ENCODE data around the gene HAND2. TPM values are rescaled to one million over a fixed set of nuclear protein-coding genes. Genes with fewer than 3 reads are reported as not detected.

The HAND2 gene
- 10 to 100 TPM in 1 of 2 donors, 1 to 10 TPM in 1; 2.0 to 18.9 TPM for total RNA-seq
- long read RNA-seq = 0 reads

- ATAC-seq = peak; percentile 55
- DNase-seq = peak; percentile 46 to 74
- intact Hi-C loops (cut with DNase I, micrococcal nuclease) = loop anchor here in 1 of 2 donors (10.0 kb wide), 1 partner anchor 625 kb away; no protein-coding TSS in a partner anchor
These were observed at the start of gene HAND2 for GRCh38 chr4:173529477-173530325. HAND2 (minus strand) TSS chr4:173530229; CDS start chr4:173529289, 940 bp downstream.

DNA sequence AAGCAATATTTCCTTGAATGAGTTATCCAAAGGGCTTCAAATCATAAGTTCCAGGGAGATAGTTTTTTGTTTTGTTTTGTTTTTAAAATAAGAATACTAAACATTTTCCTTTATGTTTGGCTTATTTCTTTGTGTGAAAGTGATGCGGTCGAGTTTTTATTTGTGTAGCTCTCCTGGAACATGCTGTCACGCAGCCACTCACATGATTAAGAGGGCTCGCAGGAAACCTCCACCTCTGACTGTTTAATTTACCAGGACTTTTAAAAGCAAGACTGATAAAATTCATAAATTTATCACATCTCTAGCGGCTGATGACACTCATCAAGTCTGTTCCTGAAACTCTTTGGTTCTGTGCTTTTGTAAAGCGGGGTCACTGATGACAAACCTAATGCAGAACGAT, 48.9 kb upstream of the HAND2 start:
- DNase-seq (no peak), ATAC-seq (no peak)
- intact Hi-C loops (cut with DNase I, micrococcal nuclease) = no loop called here

GRCh38 chr4:173577963-173578362, 47.9 kb upstream of the HAND2 start:
- intact Hi-C loops (cut with DNase I, micrococcal nuclease) = no loop called here

DNA sequence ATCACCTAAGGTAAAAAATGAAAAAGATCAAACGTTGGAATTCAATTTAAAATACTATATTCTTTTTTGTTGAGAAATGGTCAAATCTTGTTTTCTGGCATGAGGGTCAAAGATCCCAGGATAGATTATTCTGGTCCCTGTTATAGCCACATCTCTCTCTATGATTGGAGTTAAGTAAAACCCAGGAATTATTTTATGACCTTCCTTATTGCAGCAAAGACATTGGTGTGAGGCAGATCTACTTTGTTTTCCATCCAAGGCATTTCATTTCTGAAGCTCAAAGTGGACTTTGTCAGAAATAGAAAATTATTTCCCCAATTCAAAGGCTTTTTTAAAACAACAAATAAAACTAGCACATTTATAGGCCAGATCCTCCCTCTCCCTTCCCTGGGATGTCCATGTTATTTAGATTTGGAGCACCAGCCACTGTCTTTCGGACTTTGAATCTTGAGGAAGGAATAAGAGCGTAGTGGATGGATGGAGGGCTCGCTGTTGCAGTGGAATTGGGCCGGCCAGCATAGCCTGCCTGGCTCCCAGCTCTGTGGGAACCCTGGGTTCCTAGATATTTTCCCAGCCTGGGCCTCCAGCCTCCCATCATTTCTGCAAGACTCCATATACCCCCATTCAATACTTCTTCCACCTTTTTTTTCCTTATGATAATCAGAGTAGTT, 45.6 kb upstream of the HAND2 start:
- intact Hi-C loops (cut with DNase I, micrococcal nuclease) = no loop called here
- DNase-seq = no peak
- ATAC-seq = peak; percentile 94

More at GRCh38 chr4:173577963-173578362, 47.9 kb upstream of the HAND2 start:
- ATAC-seq (no peak), DNase-seq (no peak)

DNA sequence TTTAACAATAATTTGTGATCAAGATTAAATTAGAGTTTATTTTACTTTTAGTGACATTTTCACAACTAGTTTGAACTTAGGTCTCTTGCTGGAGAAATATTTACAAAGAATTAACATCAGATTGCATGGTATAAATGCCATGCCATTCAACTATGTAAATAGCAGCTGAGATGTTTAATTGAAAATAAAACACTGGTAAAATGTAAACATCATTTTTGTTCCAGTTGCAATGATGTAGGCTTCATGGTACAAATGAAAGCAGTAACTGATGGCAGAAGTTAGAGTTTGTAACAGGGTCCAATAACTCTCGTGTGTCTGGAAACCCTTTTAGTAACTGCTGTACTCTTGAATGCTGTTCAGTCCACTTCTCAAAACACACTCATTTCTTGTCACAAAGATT, 43.7 kb upstream of the HAND2 start:
- intact Hi-C loops (cut with DNase I, micrococcal nuclease) = no loop called here
- ATAC-seq (peak; percentile 55), DNase-seq (no peak)

DNA sequence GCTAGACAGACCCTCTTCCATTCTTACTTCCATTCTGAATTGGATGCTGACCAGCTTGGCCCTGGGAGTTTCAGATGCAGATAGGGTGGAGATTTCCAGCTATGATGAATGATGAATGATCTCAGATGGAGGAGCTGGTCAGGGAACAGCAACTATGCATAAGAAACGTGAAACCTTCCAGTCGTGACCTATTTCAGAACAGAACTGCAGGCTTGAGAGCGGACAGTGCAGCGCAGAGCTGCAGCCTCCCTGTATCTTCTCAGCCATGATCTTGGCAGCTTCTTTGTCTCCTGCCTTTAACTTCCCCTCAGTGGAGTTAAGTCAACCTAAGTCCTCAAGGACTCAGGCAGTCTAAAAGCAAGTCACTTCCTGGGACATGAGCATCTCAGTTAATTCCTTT, 43.3 kb upstream of the HAND2 start:
- DNase-seq (peak in 1 of 2 donors; percentile 38), ATAC-seq (peak; percentile 34)
- intact Hi-C loops (cut with DNase I, micrococcal nuclease) = no loop called here

DNA sequence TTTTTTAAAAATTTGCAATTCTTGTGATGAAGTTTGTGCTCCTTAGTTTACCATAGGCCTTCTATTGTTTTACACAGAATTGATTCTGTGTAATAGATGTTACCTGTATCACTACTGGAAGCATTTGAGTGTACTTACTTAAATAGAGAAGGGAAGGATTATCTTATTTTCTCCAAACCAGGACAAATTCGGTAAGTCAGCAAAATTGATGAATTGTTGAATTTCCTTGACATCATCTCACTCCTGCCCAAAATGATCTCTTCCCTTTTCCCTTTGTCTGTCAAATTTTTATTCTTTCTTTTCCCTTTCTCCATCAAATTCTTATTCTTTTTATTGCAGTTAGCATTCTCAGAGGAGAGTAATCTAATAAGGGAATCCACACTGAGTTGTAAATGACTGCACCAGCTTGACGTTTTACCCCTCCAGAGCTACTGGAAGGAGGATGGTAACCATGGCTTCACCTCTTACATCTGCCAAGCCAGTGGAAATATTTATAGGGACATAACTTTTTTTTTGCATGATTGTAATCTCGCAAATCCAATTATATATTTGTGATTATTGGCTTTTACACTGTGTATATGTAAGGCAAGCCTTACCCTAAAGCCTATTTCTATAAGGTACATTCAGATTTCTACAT, 42.6 kb upstream of the HAND2 start:
- intact Hi-C loops (cut with DNase I, micrococcal nuclease) = no loop called here
- no peak for ATAC-seq
- no peak for DNase-seq

GRCh38 chr4:173571620-173572019, 41.6 kb upstream of the HAND2 start:
- ATAC-seq (no peak), DNase-seq (no peak)
- intact Hi-C loops (cut with DNase I, micrococcal nuclease) = no loop called here

DNA sequence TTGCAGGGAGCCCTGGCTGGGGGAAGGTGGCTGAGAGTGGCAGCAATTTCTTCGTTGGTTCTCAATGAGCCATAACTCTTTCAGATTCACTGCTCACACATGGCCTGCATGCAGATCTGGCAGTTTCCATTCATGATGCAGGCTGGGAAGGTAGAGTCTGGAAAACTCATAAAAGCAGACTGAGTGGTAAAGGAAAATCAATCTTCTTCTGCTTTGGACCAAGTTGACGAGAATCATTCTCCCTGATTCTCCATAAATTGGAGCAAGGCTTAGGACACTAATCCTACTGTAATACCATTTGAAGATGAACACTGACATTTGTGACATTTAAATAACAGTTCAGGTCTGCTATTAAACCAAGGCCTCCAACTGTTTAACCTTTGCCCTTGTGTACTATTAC, 35.3 kb upstream of the HAND2 start:
- ATAC-seq = no peak
- intact Hi-C loops (cut with DNase I, micrococcal nuclease) = no loop called here

DNA sequence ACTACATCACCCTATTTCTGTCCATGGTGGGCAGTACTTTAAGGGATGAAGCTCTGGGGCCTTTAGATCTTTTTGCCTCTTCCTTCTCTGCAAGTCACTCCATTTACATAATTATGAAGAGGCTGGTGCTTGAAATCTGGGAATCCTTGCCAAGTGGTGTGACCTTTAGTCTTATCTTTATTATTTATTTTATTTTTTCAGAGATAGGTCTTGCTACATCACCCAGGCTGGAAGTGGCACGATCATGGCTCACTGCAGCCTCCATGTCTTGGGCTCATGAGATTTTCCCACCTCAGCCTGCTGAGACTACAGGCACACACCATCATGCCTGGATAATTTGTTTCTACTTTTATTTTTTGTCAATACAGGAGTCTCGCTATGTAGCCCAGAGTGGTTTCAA, 34.4 kb upstream of the HAND2 start:
- DNase-seq (no peak), ATAC-seq (no peak)
- intact Hi-C loops (cut with DNase I, micrococcal nuclease) = no loop called here

More for the DNA sequence above, 35.3 kb upstream of the HAND2 start:
- DNase-seq = no peak

DNA sequence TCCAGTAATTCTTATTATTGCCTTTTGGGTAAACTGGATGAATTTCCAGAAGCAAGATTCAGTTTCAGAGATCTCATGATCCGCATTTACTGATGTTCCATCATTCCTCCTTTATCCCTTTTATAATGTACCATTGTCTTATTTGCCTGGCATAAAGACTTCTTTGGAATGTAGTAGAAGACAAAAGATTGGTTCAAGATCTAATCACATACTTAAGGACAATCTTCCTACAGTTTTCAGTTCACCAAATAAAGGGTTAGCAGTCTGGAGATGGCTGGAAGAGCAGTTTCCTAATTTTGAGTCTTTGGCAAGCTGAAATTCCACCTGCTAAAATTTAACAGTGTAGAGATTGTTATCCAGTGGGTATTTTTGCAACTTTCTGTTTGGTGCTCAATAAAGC, 30.9 kb upstream of the HAND2 start:
- intact Hi-C loops (cut with DNase I, micrococcal nuclease) = no loop called here
- no peak for DNase-seq
- no peak for ATAC-seq

DNA sequence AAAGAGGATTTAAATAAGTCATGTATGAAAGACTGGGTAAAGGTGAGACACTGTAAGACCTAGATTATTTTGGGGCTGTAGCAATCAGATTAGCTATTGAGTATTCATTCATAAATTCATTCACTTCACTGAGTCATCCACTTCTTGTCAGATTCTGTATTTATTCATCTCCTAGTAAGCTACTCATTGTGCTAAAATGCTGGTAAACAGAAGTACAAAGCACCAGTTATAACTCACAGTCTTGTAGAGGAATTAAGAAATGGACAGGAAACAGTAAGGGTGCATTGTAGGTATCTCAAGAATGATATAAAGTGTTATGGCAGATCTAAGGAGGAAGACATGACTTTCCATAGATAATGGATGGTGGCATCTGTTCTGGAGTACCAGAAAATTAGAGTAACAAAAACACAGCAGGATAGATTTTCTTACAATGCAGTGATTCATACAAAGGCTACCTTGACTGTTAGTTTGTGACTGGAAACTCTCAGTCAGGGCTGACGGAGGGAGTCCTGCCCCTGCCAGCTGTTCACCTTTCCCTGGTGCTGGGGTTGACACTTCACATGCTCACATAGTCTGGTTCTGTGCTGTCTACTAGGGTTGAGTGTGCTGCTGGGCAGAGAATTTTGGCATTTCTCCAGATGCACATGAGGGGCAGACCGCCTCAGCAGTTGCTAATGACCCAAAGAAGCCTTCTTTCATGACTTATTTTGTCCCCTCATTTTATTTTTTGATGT, 26.5 kb upstream of the HAND2 start:
- no peak for ATAC-seq
- intact Hi-C loops (cut with DNase I, micrococcal nuclease) = no loop called here
- no peak for DNase-seq

DNA sequence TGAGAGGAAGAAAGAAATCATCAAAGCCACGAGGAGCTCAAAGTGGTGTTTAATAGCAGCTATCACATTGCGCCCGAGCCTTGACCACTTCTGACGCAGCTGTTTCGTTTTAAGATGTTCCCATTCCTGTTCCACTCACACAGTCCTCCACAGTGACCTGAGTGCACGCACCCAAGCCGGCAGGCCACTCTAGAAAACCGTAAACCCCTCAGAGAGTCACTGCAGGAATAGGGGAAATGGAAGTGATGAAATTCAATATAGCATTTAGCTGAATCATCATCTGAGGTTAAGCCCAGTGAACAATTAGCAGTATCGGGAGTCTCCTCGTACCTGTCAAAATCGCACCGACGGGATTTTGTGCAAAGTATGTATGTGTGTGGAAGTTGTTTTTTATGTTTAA, 17.9 kb upstream of the HAND2 start:
- intact Hi-C loops (cut with DNase I, micrococcal nuclease) = no loop called here
- DNase-seq (no peak), ATAC-seq (no peak)

DNA sequence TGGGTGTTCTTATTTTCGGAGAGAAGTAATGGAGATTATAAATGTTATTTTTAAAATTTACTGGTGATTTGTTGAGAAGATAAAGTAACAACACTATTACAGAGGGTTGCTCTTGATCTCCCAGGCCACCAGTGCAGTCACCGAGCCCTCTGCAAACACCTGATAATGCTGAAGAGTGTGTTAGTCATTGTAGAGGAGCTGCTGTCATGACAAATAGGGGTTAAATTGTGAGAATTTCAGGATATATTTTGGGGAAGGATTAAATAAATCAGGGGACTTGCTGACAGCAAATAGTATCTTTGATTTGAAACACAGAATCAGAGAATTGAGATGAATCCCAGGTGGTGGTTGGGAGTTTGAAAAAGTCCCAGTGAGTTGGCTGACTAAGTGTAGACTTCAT, 16.7 kb upstream of the HAND2 start:
- ATAC-seq (no peak), DNase-seq (no peak)
- intact Hi-C loops (cut with DNase I, micrococcal nuclease) = no loop called here

GRCh38 chr4:173545440-173545839, 15.4 kb upstream of the HAND2 start:
- intact Hi-C loops (cut with DNase I, micrococcal nuclease) = no loop called here
- DNase-seq (no peak), ATAC-seq (no peak)

DNA sequence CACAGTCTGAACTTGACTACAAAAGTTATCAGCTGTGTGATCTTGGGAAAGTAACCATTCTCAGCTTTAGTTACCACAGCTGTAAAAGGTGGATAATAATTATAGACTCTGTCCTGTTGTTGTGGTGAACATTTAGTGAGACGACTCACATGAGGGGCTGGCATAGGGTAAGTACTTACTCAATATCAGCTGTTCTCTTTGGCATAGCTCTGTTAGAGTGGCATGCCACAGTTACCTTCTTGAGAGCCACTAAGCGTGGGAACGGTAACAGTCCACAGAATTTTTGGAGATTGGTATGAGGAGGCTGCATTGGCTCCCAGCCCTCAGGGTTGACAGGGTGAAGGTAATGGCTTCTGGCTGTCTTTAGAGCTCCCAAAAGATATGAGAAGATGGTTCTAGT, 13.2 kb upstream of the HAND2 start:
- intact Hi-C loops (cut with DNase I, micrococcal nuclease) = no loop called here
- ATAC-seq (no peak), DNase-seq (no peak)

GRCh38 chr4:173539986-173540385, 10.0 kb upstream of the HAND2 start:
- ATAC-seq (no peak), DNase-seq (no peak)
- intact Hi-C loops (cut with DNase I, micrococcal nuclease) = loop anchor here in 1 of 2 donors (10.0 kb wide), 1 partner anchor 615 kb away; no protein-coding TSS in a partner anchor

- intact Hi-C loops (cut with DNase I, micrococcal nuclease) = loop anchor here in 1 of 2 donors (10.0 kb wide), 1 partner anchor 616 kb away; no protein-coding TSS in a partner anchor
- ATAC-seq = no peak
- no peak for DNase-seq
These were observed 8.9 kb upstream of the HAND2 start for GRCh38 chr4:173538909-173539445.
